Measurements from ENCODE around the gene LGR5. TPM values are rescaled to one million over a fixed set of nuclear protein-coding genes. Genes with fewer than 3 reads are reported as not detected.

LGR5 gene
- total RNA-seq, 4 donors from 2014 or later, result 5.1 to 19.8 (median 17.6) TPM

GRCh38 chr12:71625476-71625875, 185.9 kb downstream of the LGR5 start:
- TF ChIP-seq CTCF (IDR thresholded peaks at IDR 0.05) (no peak), POLR2A (IDR thresholded peaks at IDR 0.05) (no peak)
- Histone ChIP-seq H3K9me3 (no peaks in the 10 kb centered on the region), H3K36me3 (peaks cover 0 to 98% (median 0%) of the 10 kb centered on the region in 3 donors), H3K4me3 (no peak overlapping the region), H3K27me3 (no peaks in the 10 kb centered on the region), H3K4me1 (no peaks in the 10 kb centered on the region), H3K27ac (no peak overlapping the region)
- DNase-seq, result no peak

- Histone ChIP-seq H3K36me3 (peaks cover 0 to 98% (median 0%) of the 10 kb centered on the region in 3 donors), H3K27ac (no peak overlapping the region), H3K4me1 (no peaks in the 10 kb centered on the region), H3K27me3 (no peaks in the 10 kb centered on the region), H3K4me3 (no peak overlapping the region), H3K9me3 (no peaks in the 10 kb centered on the region)
- no peak for DNase-seq
- TF ChIP-seq POLR2A (IDR thresholded peaks at IDR 0.05), result no peak
- TF ChIP-seq CTCF (IDR thresholded peaks at IDR 0.05), result no peak
Observed at GRCh38 chr12:71626098-71626497, 186.5 kb downstream of the LGR5 start.

- no peak for DNase-seq
- Histone ChIP-seq H3K27ac (no peak overlapping the region), H3K27me3 (no peaks in the 10 kb centered on the region), H3K36me3 (peaks cover 0 to 98% (median 0%) of the 10 kb centered on the region in 3 donors), H3K4me1 (no peaks in the 10 kb centered on the region), H3K9me3 (no peaks in the 10 kb centered on the region), H3K4me3 (no peak overlapping the region)
- TF ChIP-seq CTCF (IDR thresholded peaks at IDR 0.05), result no peak
- TF ChIP-seq POLR2A (IDR thresholded peaks at IDR 0.05), result no peak
Observed at GRCh38 chr12:71626768-71627167, 187.2 kb downstream of the LGR5 start.

GRCh38 chr12:71627438-71628002, 187.9 kb downstream of the LGR5 start:
- Histone ChIP-seq H3K9me3 (no peaks in the 10 kb centered on the region), H3K4me3 (no peak overlapping the region), H3K36me3 (peaks cover 0 to 98% (median 0%) of the 10 kb centered on the region in 3 donors), H3K27ac (no peak overlapping the region), H3K4me1 (no peaks in the 10 kb centered on the region), H3K27me3 (no peaks in the 10 kb centered on the region)
- TF ChIP-seq POLR2A (IDR thresholded peaks at IDR 0.05) (no peak), CTCF (IDR thresholded peaks at IDR 0.05) (no peak)
- DNase-seq, result no peak

Other genes with a start within 250 kb of the LGR5 start
- 100 to 1,000 TPM; 131 to 309 (median 156) TPM for gene ZFC3H1, start 224.1 kb downstream of the LGR5 start, total RNA-seq
- gene THAP2, start 224.5 kb downstream of the LGR5 start, total RNA-seq, result 1 to 10 TPM; 2.8 to 7.5 (median 3.7) TPM
- 10 to 100 TPM; 12.4 to 48.3 (median 43.6) TPM for gene TMEM19, start 246.3 kb downstream of the LGR5 start, total RNA-seq

All from Peyer's patch (tissue), 4 donors.